Chondrocyte (in vitro differentiated cells): ENCODE data around the gene DRAXIN. TPM values are rescaled to one million over a fixed set of nuclear protein-coding genes. Genes with fewer than 3 reads are reported as not detected.

ENCODE experiments used
- DNase-seq: peaks from one replicate; pipeline ENCODE4 v3.0.0; 2021; ENCODE audit warnings: mixed read lengths, low spot score
- H3K27ac Mint-ChIP-seq: one replicate; pipeline ENCODE4 v1.8.0; 2021; ENCODE audit warnings: mild to moderate bottlenecking, moderate library complexity, mixed read lengths; ENCODE audit not compliant: unreplicated experiment
- H3K27me3 Mint-ChIP-seq: 2 replicates; pipeline ENCODE4 v1.8.0; 2021; ENCODE audit warnings: low read depth, mixed read lengths
- H3K36me3 Mint-ChIP-seq: 2 replicates; pipeline ENCODE4 v1.8.0; 2021; ENCODE audit warnings: low read depth, mixed read lengths
- H3K4me1 Mint-ChIP-seq: 2 replicates; pipeline ENCODE4 v1.8.0; 2021; ENCODE audit warnings: low read depth, mild to moderate bottlenecking, mixed read lengths
- H3K4me3 Mint-ChIP-seq: one replicate; pipeline ENCODE4 v1.8.0; 2021; ENCODE audit warnings: mild to moderate bottlenecking, moderate library complexity, mixed read lengths; ENCODE audit not compliant: unreplicated experiment
- H3K9me3 Mint-ChIP-seq: 2 replicates; pipeline ENCODE4 v1.8.0; 2021; ENCODE audit warnings: low read depth, mixed read lengths
- total RNA-seq: library from RNA; stranded (reverse); gene quantifications from 3 replicates; pipeline ENCODE4 v1.2.1, GENCODE V29; 2021
- TF ChIP-seq, protein P1 (sequence below): fragments of 200-600 bp; sonication (generic); IDR thresholded peaks from 2 replicates; pipeline ENCODE4 v1.5.0; 2021; ENCODE audit warnings: antibody characterized with exemption, mild to moderate bottlenecking, moderate library complexity

The DRAXIN gene
- total RNA-seq, 1 donor from 2014 or later: 0.17 TPM

DNA sequence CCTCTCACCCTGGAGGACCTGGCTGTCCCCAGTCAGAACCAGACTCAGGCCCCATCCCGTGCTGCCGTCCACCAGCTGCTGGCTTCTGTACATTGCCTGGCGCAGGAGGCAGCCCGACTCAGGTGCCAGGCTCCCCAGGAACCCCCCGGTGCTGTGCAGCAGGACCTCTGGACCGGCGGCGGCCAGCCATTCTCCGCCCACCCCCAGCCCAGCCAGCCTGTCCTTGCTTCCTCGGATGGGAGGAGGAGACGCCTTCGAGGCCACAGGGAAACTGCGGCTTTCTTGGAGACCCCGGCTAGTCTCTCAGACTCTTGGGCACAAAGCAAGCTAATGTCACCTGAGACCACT is 74.9 kb downstream of the DRAXIN start:
- Mint-ChIP-seq H3K4me1 (no peaks in the 10 kb centered on the region), H3K9me3 (no peaks in the 10 kb centered on the region), H3K4me3 (no peak overlapping the region), H3K27me3 (peaks cover 20% of the 10 kb centered on the region), H3K27ac (no peak overlapping the region), H3K36me3 (no peaks in the 10 kb centered on the region)
- no peak for DNase-seq
- TF ChIP-seq, protein P1, sequence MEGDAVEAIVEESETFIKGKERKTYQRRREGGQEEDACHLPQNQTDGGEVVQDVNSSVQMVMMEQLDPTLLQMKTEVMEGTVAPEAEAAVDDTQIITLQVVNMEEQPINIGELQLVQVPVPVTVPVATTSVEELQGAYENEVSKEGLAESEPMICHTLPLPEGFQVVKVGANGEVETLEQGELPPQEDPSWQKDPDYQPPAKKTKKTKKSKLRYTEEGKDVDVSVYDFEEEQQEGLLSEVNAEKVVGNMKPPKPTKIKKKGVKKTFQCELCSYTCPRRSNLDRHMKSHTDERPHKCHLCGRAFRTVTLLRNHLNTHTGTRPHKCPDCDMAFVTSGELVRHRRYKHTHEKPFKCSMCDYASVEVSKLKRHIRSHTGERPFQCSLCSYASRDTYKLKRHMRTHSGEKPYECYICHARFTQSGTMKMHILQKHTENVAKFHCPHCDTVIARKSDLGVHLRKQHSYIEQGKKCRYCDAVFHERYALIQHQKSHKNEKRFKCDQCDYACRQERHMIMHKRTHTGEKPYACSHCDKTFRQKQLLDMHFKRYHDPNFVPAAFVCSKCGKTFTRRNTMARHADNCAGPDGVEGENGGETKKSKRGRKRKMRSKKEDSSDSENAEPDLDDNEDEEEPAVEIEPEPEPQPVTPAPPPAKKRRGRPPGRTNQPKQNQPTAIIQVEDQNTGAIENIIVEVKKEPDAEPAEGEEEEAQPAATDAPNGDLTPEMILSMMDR: no peak

DNA sequence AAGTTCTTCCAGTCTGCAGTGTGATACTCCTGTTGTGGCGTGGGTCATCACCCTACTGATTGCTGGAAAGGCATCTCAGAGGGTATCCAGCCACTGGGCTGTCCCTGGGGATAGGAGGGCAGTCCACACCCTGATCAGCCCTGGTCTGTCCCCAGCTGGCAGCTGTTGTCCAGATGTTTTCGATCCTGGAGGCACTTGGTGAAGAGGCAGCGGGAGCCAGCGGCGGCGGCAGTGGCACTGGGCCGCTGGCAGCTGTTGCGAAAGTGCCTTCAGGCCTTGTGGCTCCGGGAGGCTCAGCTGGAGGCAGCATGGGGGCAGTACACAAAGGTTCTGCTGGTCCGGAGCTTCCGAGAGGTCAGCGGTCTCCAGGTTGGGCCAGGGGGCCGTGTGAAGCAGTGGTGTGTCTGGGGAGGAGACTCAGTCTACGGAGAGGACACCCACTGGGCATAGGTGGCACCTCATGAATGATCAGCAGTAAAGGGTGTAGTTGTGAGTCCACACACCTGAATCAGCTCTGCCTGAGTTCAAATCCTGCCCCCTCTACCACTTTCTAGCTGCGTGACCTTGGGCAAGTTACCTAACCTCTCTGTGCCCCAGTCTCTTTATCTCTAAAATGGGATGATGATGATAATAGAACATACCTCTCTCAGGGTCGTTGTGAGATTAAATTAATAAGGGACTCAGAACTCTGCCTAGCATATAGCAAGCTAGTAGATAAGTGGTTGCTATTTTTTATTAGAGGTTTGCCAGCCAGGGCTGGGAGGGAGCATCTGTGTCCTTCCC is 76.6 kb downstream of the DRAXIN start:
- Mint-ChIP-seq H3K9me3 (no peaks in the 10 kb centered on the region), H3K4me3 (no peak overlapping the region), H3K4me1 (no peaks in the 10 kb centered on the region), H3K27me3 (peaks cover 8% of the 10 kb centered on the region), H3K36me3 (no peaks in the 10 kb centered on the region), H3K27ac (no peak overlapping the region)
- TF ChIP-seq, protein P1: no peak
- no peak for DNase-seq

DNA sequence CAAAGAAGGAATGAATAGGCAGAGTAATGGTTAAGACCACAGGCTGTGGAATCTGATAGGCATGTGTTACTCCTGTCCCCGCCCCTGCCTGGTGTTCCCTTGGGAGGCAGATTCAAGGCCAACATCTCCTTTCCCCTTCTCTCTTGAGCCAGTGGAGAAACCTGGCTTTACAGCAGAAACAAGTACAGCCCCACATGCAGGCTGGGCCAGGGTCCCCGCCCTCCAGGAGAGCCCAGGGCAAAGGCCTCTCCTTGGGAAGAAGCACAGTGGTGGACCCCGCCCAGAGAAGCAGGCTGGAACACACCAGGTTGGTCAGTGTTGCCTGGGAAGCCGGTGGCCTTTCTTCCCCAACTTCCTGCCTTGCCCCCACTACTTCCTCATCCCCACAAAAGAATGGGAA is 77.3 kb downstream of the DRAXIN start:
- TF ChIP-seq, protein P1: no peak
- no peak for DNase-seq
- H3K4me3 Mint-ChIP-seq: no peak overlapping the region
- no peaks in the 10 kb centered on the region for H3K36me3 Mint-ChIP-seq
- no peak overlapping the region for H3K27ac Mint-ChIP-seq
- no peaks in the 10 kb centered on the region for H3K9me3 Mint-ChIP-seq
- H3K4me1 Mint-ChIP-seq: no peaks in the 10 kb centered on the region
- peaks cover 6% of the 10 kb centered on the region for H3K27me3 Mint-ChIP-seq

DNA sequence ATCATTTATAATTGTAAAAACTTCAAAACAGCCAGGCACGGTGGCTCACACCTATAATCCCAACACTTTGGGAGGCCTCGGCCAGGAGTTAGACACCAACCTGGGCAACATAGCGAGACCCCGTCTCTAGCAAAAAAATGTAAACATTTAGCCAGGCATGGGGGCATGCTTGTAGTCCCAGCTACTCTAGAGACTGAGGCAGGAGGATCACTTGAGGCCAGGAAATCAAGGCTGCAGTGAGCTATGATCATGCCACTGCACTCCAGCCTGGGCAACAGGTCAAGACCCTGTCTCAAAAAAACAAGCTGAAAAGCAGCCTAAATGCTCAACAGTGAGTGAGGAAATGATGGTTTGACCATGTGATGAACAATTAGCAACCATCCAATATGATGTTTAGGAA is 77.8 kb downstream of the DRAXIN start:
- H3K36me3 Mint-ChIP-seq: no peaks in the 10 kb centered on the region
- peaks cover 6% of the 10 kb centered on the region for H3K27me3 Mint-ChIP-seq
- no peak overlapping the region for H3K4me3 Mint-ChIP-seq
- DNase-seq: no peak
- H3K9me3 Mint-ChIP-seq: no peaks in the 10 kb centered on the region
- H3K27ac Mint-ChIP-seq: no peak overlapping the region
- H3K4me1 Mint-ChIP-seq: no peaks in the 10 kb centered on the region
- TF ChIP-seq, protein P1: no peak

DNA sequence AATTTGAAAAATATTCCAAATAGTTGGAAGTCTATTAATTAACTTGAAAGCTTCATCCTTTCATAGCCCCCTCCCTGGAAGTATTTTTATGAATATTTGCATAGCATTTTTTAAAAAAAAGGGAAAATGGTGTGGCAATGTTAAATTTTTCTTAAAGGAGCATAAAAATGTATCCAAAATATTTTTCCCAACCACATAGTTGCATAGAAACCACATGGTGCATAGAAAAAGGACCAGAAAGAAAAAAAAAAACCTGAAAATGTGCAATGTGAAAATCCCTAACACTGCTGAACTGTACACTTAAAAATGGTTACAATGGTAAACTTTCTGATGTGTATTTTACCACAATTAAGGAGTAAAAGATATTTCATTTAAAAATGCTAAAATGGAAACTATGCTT is 78.5 kb downstream of the DRAXIN start:
- DNase-seq: no peak
- H3K4me1 Mint-ChIP-seq: no peaks in the 10 kb centered on the region
- TF ChIP-seq, protein P1: no peak
- H3K9me3 Mint-ChIP-seq: no peaks in the 10 kb centered on the region
- H3K27me3 Mint-ChIP-seq: peaks cover 6% of the 10 kb centered on the region
- no peak overlapping the region for H3K27ac Mint-ChIP-seq
- no peak overlapping the region for H3K4me3 Mint-ChIP-seq
- no peaks in the 10 kb centered on the region for H3K36me3 Mint-ChIP-seq
